ENCODE measurements around the gene OR13H1. TPM values are rescaled to one million over a fixed set of nuclear protein-coding genes. Genes with fewer than 3 reads are reported as not detected.
"Not testable (repeated sequence)": the region's sequence is repeated elsewhere in the genome, so short reads cannot be mapped to it uniquely, and the experiment has no call there.

The OR13H1 gene
- total and polyA plus RNA-seq, 4 donors, result not detected

DNA sequence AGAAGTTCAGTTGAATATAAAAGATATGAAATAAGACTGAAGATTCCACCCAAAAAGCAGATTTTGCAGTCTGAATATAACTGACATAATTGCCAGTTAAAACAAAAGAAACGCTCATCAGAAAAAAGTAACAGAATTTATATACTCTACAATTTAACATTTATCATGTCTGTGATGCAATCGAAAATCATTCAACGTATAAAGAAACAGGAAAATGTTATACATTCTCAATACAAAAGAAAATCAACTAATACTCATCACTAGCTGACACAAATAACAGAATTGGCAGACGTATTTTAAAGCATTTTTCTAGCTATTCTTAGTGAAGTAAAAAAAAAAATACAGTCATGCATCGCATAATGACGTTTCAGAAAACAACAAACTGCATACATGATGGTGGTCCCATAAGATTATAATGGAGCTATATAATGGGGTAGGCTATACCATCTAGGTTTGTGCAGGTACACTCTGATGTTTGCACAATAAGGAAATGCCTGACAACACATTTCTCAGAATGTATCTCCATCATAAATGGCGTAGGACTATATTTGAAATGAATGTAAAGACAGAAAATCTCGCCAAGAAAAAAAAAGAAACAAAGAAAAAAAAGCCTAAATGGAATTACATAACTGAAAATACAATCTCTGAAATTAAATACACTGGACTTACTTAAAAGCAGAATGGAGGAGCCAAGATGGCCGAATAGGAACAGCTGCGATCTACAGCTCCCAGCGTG lies 34.3 kb downstream of the OR13H1 start:
- TF ChIP-seq, protein P1, sequence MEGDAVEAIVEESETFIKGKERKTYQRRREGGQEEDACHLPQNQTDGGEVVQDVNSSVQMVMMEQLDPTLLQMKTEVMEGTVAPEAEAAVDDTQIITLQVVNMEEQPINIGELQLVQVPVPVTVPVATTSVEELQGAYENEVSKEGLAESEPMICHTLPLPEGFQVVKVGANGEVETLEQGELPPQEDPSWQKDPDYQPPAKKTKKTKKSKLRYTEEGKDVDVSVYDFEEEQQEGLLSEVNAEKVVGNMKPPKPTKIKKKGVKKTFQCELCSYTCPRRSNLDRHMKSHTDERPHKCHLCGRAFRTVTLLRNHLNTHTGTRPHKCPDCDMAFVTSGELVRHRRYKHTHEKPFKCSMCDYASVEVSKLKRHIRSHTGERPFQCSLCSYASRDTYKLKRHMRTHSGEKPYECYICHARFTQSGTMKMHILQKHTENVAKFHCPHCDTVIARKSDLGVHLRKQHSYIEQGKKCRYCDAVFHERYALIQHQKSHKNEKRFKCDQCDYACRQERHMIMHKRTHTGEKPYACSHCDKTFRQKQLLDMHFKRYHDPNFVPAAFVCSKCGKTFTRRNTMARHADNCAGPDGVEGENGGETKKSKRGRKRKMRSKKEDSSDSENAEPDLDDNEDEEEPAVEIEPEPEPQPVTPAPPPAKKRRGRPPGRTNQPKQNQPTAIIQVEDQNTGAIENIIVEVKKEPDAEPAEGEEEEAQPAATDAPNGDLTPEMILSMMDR (IDR thresholded peaks at IDR 0.05; ENCODE audit: low read depth, low read length, missing input control), result no peak
- TF ChIP-seq TAF1 (conservative IDR thresholded peaks at IDR 0.05) (no peak), FOXA2 (IDR thresholded peaks at IDR 0.05) (no peak), ZBTB33 (IDR thresholded peaks at IDR 0.05) (no peak), SP1 (IDR thresholded peaks at IDR 0.05) (no peak), GABPA (IDR thresholded peaks at IDR 0.05 in 1 of 2, conservative IDR thresholded peaks at IDR 0.05 in 1 of 2) (no peak), RAD21 (IDR thresholded peaks at IDR 0.05) (no peak), HNF4A (conservative IDR thresholded peaks at IDR 0.05) (no peak), NR2F2 (IDR thresholded peaks at IDR 0.05) (no peak), JUND (IDR thresholded peaks at IDR 0.05) (no peak), EGR1 (IDR thresholded peaks at IDR 0.05; ENCODE audit: low read depth in 2 of 2) (no peak), YY1 (IDR thresholded peaks at IDR 0.05) (no peak)
- TF ChIP-seq, protein P2, sequence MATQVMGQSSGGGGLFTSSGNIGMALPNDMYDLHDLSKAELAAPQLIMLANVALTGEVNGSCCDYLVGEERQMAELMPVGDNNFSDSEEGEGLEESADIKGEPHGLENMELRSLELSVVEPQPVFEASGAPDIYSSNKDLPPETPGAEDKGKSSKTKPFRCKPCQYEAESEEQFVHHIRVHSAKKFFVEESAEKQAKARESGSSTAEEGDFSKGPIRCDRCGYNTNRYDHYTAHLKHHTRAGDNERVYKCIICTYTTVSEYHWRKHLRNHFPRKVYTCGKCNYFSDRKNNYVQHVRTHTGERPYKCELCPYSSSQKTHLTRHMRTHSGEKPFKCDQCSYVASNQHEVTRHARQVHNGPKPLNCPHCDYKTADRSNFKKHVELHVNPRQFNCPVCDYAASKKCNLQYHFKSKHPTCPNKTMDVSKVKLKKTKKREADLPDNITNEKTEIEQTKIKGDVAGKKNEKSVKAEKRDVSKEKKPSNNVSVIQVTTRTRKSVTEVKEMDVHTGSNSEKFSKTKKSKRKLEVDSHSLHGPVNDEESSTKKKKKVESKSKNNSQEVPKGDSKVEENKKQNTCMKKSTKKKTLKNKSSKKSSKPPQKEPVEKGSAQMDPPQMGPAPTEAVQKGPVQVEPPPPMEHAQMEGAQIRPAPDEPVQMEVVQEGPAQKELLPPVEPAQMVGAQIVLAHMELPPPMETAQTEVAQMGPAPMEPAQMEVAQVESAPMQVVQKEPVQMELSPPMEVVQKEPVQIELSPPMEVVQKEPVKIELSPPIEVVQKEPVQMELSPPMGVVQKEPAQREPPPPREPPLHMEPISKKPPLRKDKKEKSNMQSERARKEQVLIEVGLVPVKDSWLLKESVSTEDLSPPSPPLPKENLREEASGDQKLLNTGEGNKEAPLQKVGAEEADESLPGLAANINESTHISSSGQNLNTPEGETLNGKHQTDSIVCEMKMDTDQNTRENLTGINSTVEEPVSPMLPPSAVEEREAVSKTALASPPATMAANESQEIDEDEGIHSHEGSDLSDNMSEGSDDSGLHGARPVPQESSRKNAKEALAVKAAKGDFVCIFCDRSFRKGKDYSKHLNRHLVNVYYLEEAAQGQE (IDR thresholded peaks at IDR 0.05), result no peak
- TF ChIP-seq, protein P3, sequence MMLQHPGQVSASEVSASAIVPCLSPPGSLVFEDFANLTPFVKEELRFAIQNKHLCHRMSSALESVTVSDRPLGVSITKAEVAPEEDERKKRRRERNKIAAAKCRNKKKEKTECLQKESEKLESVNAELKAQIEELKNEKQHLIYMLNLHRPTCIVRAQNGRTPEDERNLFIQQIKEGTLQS (IDR thresholded peaks at IDR 0.05), result no peak
- TF ChIP-seq, protein P4, sequence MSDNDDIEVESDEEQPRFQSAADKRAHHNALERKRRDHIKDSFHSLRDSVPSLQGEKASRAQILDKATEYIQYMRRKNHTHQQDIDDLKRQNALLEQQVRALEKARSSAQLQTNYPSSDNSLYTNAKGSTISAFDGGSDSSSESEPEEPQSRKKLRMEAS (IDR thresholded peaks at IDR 0.05), result no peak
- WGBS, result 90% methylated on average over 11 of the region's 11 CpGs

GRCh38 chrX:131578735-131579367 lies 35.0 kb downstream of the OR13H1 start:
- not testable (repeated sequence) for DNase-seq (ENCODE audit: low spot score); H3K27ac ChIP-seq (ENCODE audit: low read depth in 1 of 2, low read length in 2 of 2); H3K9me3 ChIP-seq (ENCODE audit: control insufficient read depth in 4 of 4, low read length in 3 of 4); H3K4me1 ChIP-seq (ENCODE audit: control insufficient read depth in 4 of 4, insufficient read depth in 4 of 4, low read length in 3 of 4); H3K27me3 ChIP-seq (ENCODE audit: control insufficient read depth in 4 of 4, insufficient read depth in 4 of 4, low read length in 3 of 4); H3K9ac ChIP-seq (ENCODE audit: low read depth in 1 of 2, low read length in 2 of 2); H3K4me3 ChIP-seq (ENCODE audit: low read depth in 1 of 3, low read length in 3 of 3); H3K36me3 ChIP-seq (ENCODE audit: control insufficient read depth in 4 of 4, insufficient read depth in 3 of 4, low read depth in 1 of 4, low read length in 3 of 4)
- 81% methylated on average over 24 of the region's 34 CpGs for whole genome bisulfite sequencing

More for the DNA sequence above, 34.3 kb downstream of the OR13H1 start:
- DNase-seq (ENCODE audit: low spot score), result no peak
- H3K4me1 ChIP-seq (ENCODE audit: control insufficient read depth in 4 of 4, insufficient read depth in 4 of 4, low read length in 3 of 4), result no peaks in the 10 kb centered on the region
- H3K4me3 ChIP-seq (ENCODE audit: low read depth in 1 of 3, low read length in 3 of 3), result no peak overlapping the region
- no peaks in the 10 kb centered on the region for H3K9me3 ChIP-seq (ENCODE audit: control insufficient read depth in 4 of 4, low read length in 3 of 4)
- no peak overlapping the region for H3K27ac ChIP-seq (ENCODE audit: low read depth in 1 of 2, low read length in 2 of 2)
- H3K36me3 ChIP-seq (ENCODE audit: control insufficient read depth in 4 of 4, insufficient read depth in 3 of 4, low read depth in 1 of 4, low read length in 3 of 4), result no peaks in the 10 kb centered on the region
- H3K27me3 ChIP-seq (ENCODE audit: control insufficient read depth in 4 of 4, insufficient read depth in 4 of 4, low read length in 3 of 4), result no peaks in the 10 kb centered on the region
- H3K9ac ChIP-seq (ENCODE audit: low read depth in 1 of 2, low read length in 2 of 2), result no peak overlapping the region

Measured in liver (tissue), 9 donors.